HEK293T (cell line): Measurements from ENCODE around the gene CPLANE2.
A peak's percentile ranks its signal among the peaks of the same experiment; 100 is the strongest.
"Not testable (repeated sequence)": the region's sequence is repeated elsewhere in the genome, so short reads cannot be mapped to it uniquely, and the experiment has no call there.

Experiments used
- CTCF ChIA-PET: fragments of 350-600 bp; formaldehyde crosslinking; extraction: SDS; loops from one replicate; lab custom pipeline; 2021; ENCODE audit warnings: antibody characterized with exemption, inconsistent platforms; lab: Yijun Ruan, JAX
- POLR2A ChIA-PET: fragments of 350-600 bp; formaldehyde crosslinking; extraction: SDS; loops from one replicate; lab custom pipeline; 2020; ENCODE audit warnings: antibody characterized with exemption, inconsistent platforms; lab: Yijun Ruan, JAX
- DNase-seq: peaks from one replicate; pipeline ENCODE4 v3.0.0; 2012; ENCODE audit warnings: mixed read lengths; ENCODE audit errors: extremely low spot score
- ARNT ChIP-seq: fragments of 450-650 bp; IDR thresholded peaks from 2 replicates; pipeline ENCODE4 v1.6.1; 2017; ENCODE audit warnings: mild to moderate bottlenecking
- BHLHE40 ChIP-seq: fragments of 450-650 bp; IDR thresholded peaks from 2 replicates; pipeline ENCODE4 v1.6.1; 2016; ENCODE audit warnings: mild to moderate bottlenecking, moderate library complexity, borderline replicate concordance
- CTBP1 ChIP-seq: fragments of 450-650 bp; IDR thresholded peaks from 2 replicates; pipeline ENCODE4 v1.6.1; 2016; ENCODE audit warnings: borderline replicate concordance
- ELF4 ChIP-seq: fragments of 450-650 bp; IDR thresholded peaks from 2 replicates; pipeline ENCODE4 v1.6.1; 2017; ENCODE audit warnings: antibody characterized with exemption
- FOXA1 ChIP-seq: fragments of 450-650 bp; IDR thresholded peaks from 2 replicates; pipeline ENCODE4 v1.6.1; 2016; ENCODE audit warnings: mild to moderate bottlenecking
- FOXK2 ChIP-seq: fragments of 450-650 bp; IDR thresholded peaks from 2 replicates; pipeline ENCODE4 v1.6.1; 2016; ENCODE audit warnings: mild to moderate bottlenecking
- FOXM1 ChIP-seq: fragments of 450-650 bp; IDR thresholded peaks from 2 replicates; pipeline ENCODE4 v1.6.1; 2017; ENCODE audit warnings: mild to moderate bottlenecking, borderline replicate concordance
- HDGF ChIP-seq: fragments of 450-650 bp; IDR thresholded peaks from 2 replicates; pipeline ENCODE4 v1.6.1; 2017; ENCODE audit warnings: antibody characterized with exemption, borderline replicate concordance
- L3MBTL2 ChIP-seq: fragments of 450-650 bp; conservative IDR thresholded peaks from 2 replicates; pipeline ENCODE4 v1.6.1; 2016; ENCODE audit warnings: mild to moderate bottlenecking
- LEF1 ChIP-seq: fragments of 450-650 bp; IDR thresholded peaks from 2 replicates; pipeline ENCODE4 v1.6.1; 2017; ENCODE audit warnings: mild to moderate bottlenecking, borderline replicate concordance
- NFRKB ChIP-seq: fragments of 450-650 bp; IDR thresholded peaks from 2 replicates; pipeline ENCODE4 v1.6.1; 2016; ENCODE audit warnings: mild to moderate bottlenecking, moderate library complexity
- PKNOX1 ChIP-seq: fragments of 450-650 bp; IDR thresholded peaks from 2 replicates; pipeline ENCODE4 v1.6.1; 2016
- SP1 ChIP-seq: fragments of 450-650 bp; IDR thresholded peaks from 2 replicates; pipeline ENCODE4 v1.6.1; 2017
- SUZ12 ChIP-seq: fragments of 450-650 bp; IDR thresholded peaks from 2 replicates; pipeline ENCODE4 v1.6.1; 2016; ENCODE audit warnings: mild to moderate bottlenecking
- TARDBP ChIP-seq: fragments of 450-650 bp; IDR thresholded peaks from 2 replicates; pipeline ENCODE4 v1.6.1; 2016
- ZNF384 ChIP-seq: fragments of 450-650 bp; IDR thresholded peaks from 2 replicates; pipeline ENCODE4 v1.6.1; 2016

The CPLANE2 gene

GRCh38 chr1:16218014-16218673 is 18.8 kb downstream of the CPLANE2 start:
- TF ChIP-seq NFRKB (no peak), ZNF384 (no peak), ARNT (no peak), HDGF (no peak), LEF1 (no peak), SP1 (no peak)
- no peak for DNase-seq
- CTCF ChIA-PET = no interaction called here
- POLR2A ChIA-PET = interaction anchor here (0.9 to 1.1 kb wide), 2 partner anchors 12 to 20 kb away, joined by 3 to 7 read pairs; partner anchors contain the start of gene CPLANE2

GRCh38 chr1:16217061-16217785 is 19.8 kb downstream of the CPLANE2 start:
- ChIA-PET POLR2A (interaction anchor here (0.9 to 1.1 kb wide), 2 partner anchors 11 to 20 kb away, joined by 3 to 7 read pairs; partner anchors contain the start of gene CPLANE2), CTCF (no interaction called here)
- TF ChIP-seq BHLHE40 = no peak
- peak; percentile 99 for DNase-seq

- DNase-seq = peak; percentile 94
- ChIA-PET CTCF (interaction anchor here (1.1 kb wide), 1 partner anchor 143 kb away, joined by 3 read pairs; the partner anchor contains the start of gene FAM131C), POLR2A (interaction anchor here (1.0 to 1.1 kb wide), 2 partner anchors 9 to 136 kb away, joined by 3 to 6 read pairs; partner anchors contain the start of gene FBXO42)
- TF ChIP-seq LEF1 (no peak), PKNOX1 (peak; percentile 74), ARNT (no peak), SUZ12 (no peak), ELF4 (no peak)
These were observed 20.9 kb downstream of the CPLANE2 start for GRCh38 chr1:16215882-16216753.

- POLR2A ChIA-PET, CTCF ChIA-PET, DNase-seq: not testable (repeated sequence)
These were observed 21.7 kb downstream of the CPLANE2 start for GRCh38 chr1:16215240-16215639.

- DNase-seq, POLR2A ChIA-PET, CTCF ChIA-PET: not testable (repeated sequence)
These were observed 23.4 kb downstream of the CPLANE2 start for GRCh38 chr1:16213544-16213943.

GRCh38 chr1:16213013-16213412 is 24.0 kb downstream of the CPLANE2 start:
- no peak for DNase-seq
- TF ChIP-seq L3MBTL2 = no peak
- TF ChIP-seq FOXA1 = no peak
- no peak for TF ChIP-seq TARDBP
- TF ChIP-seq PKNOX1 = no peak
- TF ChIP-seq NFRKB = no peak
- no peak for TF ChIP-seq CTBP1
- no peak for TF ChIP-seq HDGF
- no peak for TF ChIP-seq FOXM1
- TF ChIP-seq SUZ12 = no peak
- no peak for TF ChIP-seq ARNT
- no peak for TF ChIP-seq ZNF384
- TF ChIP-seq LEF1 = no peak
- ChIA-PET CTCF (no interaction called here), POLR2A (no interaction called here)

GRCh38 chr1:16212251-16212961 is 24.6 kb downstream of the CPLANE2 start, which contains the start of gene ARHGEF19:
Gene ARHGEF19 (minus strand): TSS chr1:16212652. CDS start chr1:16209054, 3,598 bp downstream.
- POLR2A ChIA-PET = interaction anchor here (1.0 kb wide), 1 partner anchor 25 kb away, joined by 3 read pairs; the partner anchor contains the start of gene CPLANE2

More at GRCh38 chr1:16212251-16212961, 24.6 kb downstream of the CPLANE2 start, which contains the start of gene ARHGEF19:
- TF ChIP-seq SP1 (no peak), FOXK2 (no peak), ZNF384 (no peak)
- CTCF ChIA-PET = interaction anchor here (0.6 kb wide), 1 partner anchor 139 kb away, joined by 3 read pairs; no protein-coding TSS in a partner anchor
- DNase-seq = no peak
